Occipital lobe (tissue), 2 donors: ENCODE measurements around the gene COX19. TPM values are rescaled to one million over a fixed set of nuclear protein-coding genes. Genes with fewer than 3 reads are reported as not detected.
A peak's percentile ranks its signal among the peaks of the same experiment; 100 is the strongest.

Source experiments
- small RNA-seq: library from RNA; depleted of rRNA; stranded (forward); fragments of <200 nt; gene quantifications from one replicate; pipeline ENCODE3, GENCODE V24; 2014
- total RNA-seq: library from RNA; depleted of rRNA; stranded (reverse); fragments of >200 nt; gene quantifications from one replicate; pipeline ENCODE4 v1.2.3, GENCODE V29; 2014

COX19 gene
- total RNA-seq, 1 donor from 2014 or later, result 16.4 TPM

Small RNAs within 50 kb of the gene (small RNA-seq; reads per million reads assigned to genes)
- gene MIR339, result 27.2 reads per million, percentile 94 among the genes with 10 or more reads in this experiment

Other genes starting within 250 kb of the COX19 start
- gene DNAAF5, start 248.8 kb downstream of the COX19 start, total RNA-seq, result 7.0 TPM
- gene PRKAR1B, start 248.3 kb downstream of the COX19 start, total RNA-seq, result 81.9 TPM
- gene SUN1, start 143.1 kb downstream of the COX19 start, total RNA-seq, result 154 TPM
- gene GET4, start 99.0 kb downstream of the COX19 start, total RNA-seq, result 16.2 TPM
- 32.0 TPM for gene ADAP1, start 20.9 kb downstream of the COX19 start, total RNA-seq
- gene CYP2W1, start 7.6 kb upstream of the COX19 start, total RNA-seq, result not detected
- 6.7 TPM for gene GPR146, start 69.0 kb upstream of the COX19 start, total RNA-seq
- 1.1 TPM for gene GPER1, start 112.6 kb upstream of the COX19 start, total RNA-seq
- gene ZFAND2A, start 184.6 kb upstream of the COX19 start, total RNA-seq, result 14.7 TPM